ENCODE measurements around the gene TMBIM6.

DNA sequence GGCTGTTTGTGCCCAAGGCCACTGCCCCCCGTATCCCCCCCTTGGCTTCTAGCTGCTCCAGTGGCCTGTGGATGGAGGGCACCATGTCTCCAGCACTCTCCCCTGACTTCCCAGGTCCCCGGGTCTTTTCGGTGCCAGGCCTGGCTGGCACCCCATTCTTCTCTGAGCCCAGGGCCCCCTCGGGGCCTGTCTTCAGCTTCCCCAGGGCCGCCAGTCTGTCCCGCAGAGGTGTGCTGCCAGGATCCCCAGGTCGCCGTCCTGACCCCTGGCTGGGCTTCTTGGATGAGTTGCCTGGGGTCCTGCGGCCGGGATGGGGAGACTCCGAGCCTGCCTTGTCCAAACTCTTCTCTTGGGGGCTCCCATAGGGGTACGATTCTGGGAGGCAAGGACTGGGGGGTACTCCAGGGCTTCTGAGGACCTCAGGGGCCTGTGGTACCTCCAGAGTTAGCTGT lies 54.3 kb downstream of the TMBIM6 start:
- TF ChIP-seq, protein P1, sequence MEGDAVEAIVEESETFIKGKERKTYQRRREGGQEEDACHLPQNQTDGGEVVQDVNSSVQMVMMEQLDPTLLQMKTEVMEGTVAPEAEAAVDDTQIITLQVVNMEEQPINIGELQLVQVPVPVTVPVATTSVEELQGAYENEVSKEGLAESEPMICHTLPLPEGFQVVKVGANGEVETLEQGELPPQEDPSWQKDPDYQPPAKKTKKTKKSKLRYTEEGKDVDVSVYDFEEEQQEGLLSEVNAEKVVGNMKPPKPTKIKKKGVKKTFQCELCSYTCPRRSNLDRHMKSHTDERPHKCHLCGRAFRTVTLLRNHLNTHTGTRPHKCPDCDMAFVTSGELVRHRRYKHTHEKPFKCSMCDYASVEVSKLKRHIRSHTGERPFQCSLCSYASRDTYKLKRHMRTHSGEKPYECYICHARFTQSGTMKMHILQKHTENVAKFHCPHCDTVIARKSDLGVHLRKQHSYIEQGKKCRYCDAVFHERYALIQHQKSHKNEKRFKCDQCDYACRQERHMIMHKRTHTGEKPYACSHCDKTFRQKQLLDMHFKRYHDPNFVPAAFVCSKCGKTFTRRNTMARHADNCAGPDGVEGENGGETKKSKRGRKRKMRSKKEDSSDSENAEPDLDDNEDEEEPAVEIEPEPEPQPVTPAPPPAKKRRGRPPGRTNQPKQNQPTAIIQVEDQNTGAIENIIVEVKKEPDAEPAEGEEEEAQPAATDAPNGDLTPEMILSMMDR (IDR thresholded peaks at IDR 0.05), result no peak
- TF ChIP-seq POLR2A (IDR thresholded peaks at IDR 0.05), result no peak

Measured in stomach (tissue), 4 donors.